ENCODE data around the gene PER3. TPM values are rescaled to one million over a fixed set of nuclear protein-coding genes. Genes with fewer than 3 reads are reported as not detected.

PER3 gene
- total RNA-seq, 6 experiments from 2014 or later: 8.7 to 26.2 (median 13.5) TPM

DNA sequence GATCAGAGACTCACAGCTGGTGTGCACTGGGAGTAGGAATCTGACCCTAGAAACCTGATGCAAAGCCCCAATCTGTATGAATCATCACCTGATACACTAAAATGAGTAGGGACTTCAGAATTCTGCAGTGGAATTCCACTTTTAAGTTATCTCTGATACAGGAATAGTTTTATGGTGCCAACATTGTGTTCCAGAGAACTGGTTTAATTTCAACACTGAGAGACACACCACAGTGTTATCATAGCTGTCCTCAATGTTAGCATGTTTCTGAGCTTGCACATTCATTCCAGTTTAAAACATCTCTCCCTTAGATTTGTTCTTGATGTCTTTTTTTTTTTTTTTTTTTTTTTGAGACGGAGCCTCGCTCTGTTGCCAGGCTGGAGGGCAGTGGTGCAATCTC is 61.7 kb downstream of the PER3 start:
- TF ChIP-seq, protein P1, sequence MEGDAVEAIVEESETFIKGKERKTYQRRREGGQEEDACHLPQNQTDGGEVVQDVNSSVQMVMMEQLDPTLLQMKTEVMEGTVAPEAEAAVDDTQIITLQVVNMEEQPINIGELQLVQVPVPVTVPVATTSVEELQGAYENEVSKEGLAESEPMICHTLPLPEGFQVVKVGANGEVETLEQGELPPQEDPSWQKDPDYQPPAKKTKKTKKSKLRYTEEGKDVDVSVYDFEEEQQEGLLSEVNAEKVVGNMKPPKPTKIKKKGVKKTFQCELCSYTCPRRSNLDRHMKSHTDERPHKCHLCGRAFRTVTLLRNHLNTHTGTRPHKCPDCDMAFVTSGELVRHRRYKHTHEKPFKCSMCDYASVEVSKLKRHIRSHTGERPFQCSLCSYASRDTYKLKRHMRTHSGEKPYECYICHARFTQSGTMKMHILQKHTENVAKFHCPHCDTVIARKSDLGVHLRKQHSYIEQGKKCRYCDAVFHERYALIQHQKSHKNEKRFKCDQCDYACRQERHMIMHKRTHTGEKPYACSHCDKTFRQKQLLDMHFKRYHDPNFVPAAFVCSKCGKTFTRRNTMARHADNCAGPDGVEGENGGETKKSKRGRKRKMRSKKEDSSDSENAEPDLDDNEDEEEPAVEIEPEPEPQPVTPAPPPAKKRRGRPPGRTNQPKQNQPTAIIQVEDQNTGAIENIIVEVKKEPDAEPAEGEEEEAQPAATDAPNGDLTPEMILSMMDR (IDR thresholded peaks at IDR 0.05): no peak
- TF ChIP-seq POLR2A (IDR thresholded peaks at IDR 0.05): no peak
- 88% methylated on average over 2 of the region's 2 CpGs for WGBS (ENCODE audit: insufficient coverage, low coverage, low lambda C conversion rate, missing lambda C conversion rate)
- DNase-seq (no peak), ATAC-seq (no peak)
- H3K27me3 ChIP-seq: no peaks in the 10 kb centered on the region
- no peak overlapping the region for H3K27ac ChIP-seq
- H3K9me3 ChIP-seq: no peaks in the 10 kb centered on the region
- intact Hi-C loops (cut with DNase I): no loop called here
- H3K36me3 ChIP-seq: peaks cover 0 to 40% (median 7%) of the 10 kb centered on the region in 4 donors
- H3K4me1 ChIP-seq: no peaks in the 10 kb centered on the region
- no peak overlapping the region for H3K4me3 ChIP-seq

DNA sequence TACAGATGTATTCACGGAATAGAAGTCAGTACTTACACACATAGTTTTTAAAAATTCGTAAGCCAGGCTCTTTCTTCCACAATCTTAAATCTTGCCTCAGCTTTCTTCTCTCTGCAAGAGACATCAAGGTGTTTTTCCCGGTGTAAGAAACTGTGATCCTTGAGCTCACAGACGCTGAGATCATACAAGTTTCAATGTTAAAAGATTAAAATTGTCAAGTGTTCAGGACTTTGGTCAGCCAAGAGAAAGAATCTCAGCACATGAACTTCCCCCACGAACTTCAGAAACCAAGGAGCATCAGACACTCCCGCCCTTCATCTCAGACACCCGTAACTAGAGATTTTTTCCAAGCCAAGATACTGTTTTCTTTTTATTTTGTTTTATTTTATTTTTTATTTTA is 62.6 kb downstream of the PER3 start:
- Histone ChIP-seq H3K27me3 (no peaks in the 10 kb centered on the region), H3K4me3 (no peak overlapping the region), H3K27ac (no peak overlapping the region), H3K9me3 (no peaks in the 10 kb centered on the region), H3K4me1 (no peaks in the 10 kb centered on the region), H3K36me3 (peaks cover 0 to 33% (median 7%) of the 10 kb centered on the region in 4 donors)
- no peak for ATAC-seq
- TF ChIP-seq, protein P1 (IDR thresholded peaks at IDR 0.05): no peak
- no peak for TF ChIP-seq POLR2A (IDR thresholded peaks at IDR 0.05)
- no peak for DNase-seq
- intact Hi-C loops (cut with DNase I): no loop called here
- 90% methylated on average over 7 of the region's 7 CpGs for WGBS (ENCODE audit: insufficient coverage, low coverage, low lambda C conversion rate, missing lambda C conversion rate)

DNA sequence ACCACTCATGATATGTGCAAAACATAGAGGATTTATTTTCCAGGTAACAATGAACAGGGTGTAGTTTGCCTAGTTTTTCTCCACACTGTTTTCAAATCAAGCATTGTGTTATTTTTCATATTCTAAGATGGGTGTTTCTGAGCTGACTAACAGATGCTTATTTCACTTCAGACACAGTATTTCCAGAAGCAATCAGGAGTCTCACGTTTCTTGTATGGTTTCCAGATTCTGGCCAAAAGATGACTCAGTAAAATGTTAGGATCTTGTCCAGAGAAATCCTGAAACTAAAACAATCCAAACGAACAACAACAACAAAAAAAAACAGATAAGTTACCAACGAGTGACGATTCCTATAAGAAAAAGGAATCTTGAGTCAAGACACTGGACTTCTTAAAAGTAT is 63.5 kb downstream of the PER3 start:
- DNase-seq: no peak
- Histone ChIP-seq H3K4me1 (no peaks in the 10 kb centered on the region), H3K9me3 (no peaks in the 10 kb centered on the region), H3K27me3 (no peaks in the 10 kb centered on the region), H3K4me3 (no peak overlapping the region), H3K36me3 (peaks cover 0 to 25% (median 5%) of the 10 kb centered on the region in 4 donors), H3K27ac (no peak overlapping the region)
- TF ChIP-seq, protein P1 (IDR thresholded peaks at IDR 0.05): no peak
- no peak for TF ChIP-seq POLR2A (IDR thresholded peaks at IDR 0.05)
- ATAC-seq: no peak
- 53% methylated on average over 4 of the region's 4 CpGs for WGBS (ENCODE audit: insufficient coverage, low coverage, low lambda C conversion rate, missing lambda C conversion rate)
- intact Hi-C loops (cut with DNase I): no loop called here

DNA sequence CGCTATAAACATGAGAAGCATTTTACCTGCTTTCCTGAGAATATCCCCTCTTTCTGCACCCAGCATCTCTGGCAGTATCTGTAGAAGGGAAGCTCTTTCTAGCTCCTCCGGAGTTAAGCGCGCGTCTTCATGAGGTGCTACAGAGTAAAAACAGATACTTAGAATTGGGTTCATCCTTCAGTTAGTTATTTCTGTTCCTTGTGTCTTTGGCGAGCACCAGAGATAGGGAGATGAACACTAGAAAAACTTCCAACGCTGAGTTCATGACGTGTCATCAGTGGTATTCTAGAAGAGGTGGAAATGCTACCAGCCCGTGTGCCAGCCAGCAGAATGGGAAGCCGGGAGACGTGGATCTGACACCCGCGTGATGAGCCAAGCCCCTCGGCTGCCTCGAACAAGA is 66.7 kb downstream of the PER3 start:
- 83% methylated on average over 11 of the region's 15 CpGs for WGBS (ENCODE audit: insufficient coverage, low coverage, low lambda C conversion rate, missing lambda C conversion rate)
- no peak overlapping the region for H3K4me3 ChIP-seq
- no peak overlapping the region for H3K27ac ChIP-seq
- no peak for ATAC-seq
- H3K36me3 ChIP-seq: no peaks in the 10 kb centered on the region
- no peaks in the 10 kb centered on the region for H3K4me1 ChIP-seq
- no peaks in the 10 kb centered on the region for H3K9me3 ChIP-seq
- no peaks in the 10 kb centered on the region for H3K27me3 ChIP-seq
- TF ChIP-seq POLR2A (IDR thresholded peaks at IDR 0.05): no peak
- TF ChIP-seq, protein P1 (IDR thresholded peaks at IDR 0.05): no peak
- intact Hi-C loops (cut with DNase I): no loop called here
- no peak for DNase-seq

All from right lobe of liver (tissue), 6 donors.